Tibial artery (tissue), 4 donors: ENCODE measurements around the gene ABHD16B.

Experiments
- DNase-seq, 2 donors: peaks; one replicate each; pipeline ENCODE4 v3.0.0-alpha.2; 2019
- H3K27ac ChIP-seq, 2 donors: fragments of 200-600 bp; sonication (generic) in 1 of 2; 1 replicate in 1 of 2; 2 replicates in 1 of 2; pipeline ENCODE4 v1.5.1; 2018 to 2019; ENCODE audit warnings: mild to moderate bottlenecking in 1 of 2
- H3K27me3 ChIP-seq, 2 donors: fragments of 200-600 bp; sonication (generic) in 1 of 2; one replicate each; pipeline versions ENCODE4 v1.5.1 to v1.6.0; 2016 to 2019
- H3K36me3 ChIP-seq, 3 donors: fragments of 200-600 bp; sonication (generic) in 2 of 3; one replicate each; pipeline ENCODE4 v1.5.1; 2016 to 2019; ENCODE audit warnings: mild to moderate bottlenecking in 2 of 3
- H3K4me1 ChIP-seq, 4 donors: fragments of 200-600 bp; sonication (generic) in 2 of 4; 1 replicate in 3 of 4; 2 replicates in 1 of 4; pipeline ENCODE4 v1.5.1; 2016 to 2019
- H3K4me3 ChIP-seq, 2 donors: fragments of 200-600 bp; sonication (generic) in 1 of 2; 1 replicate in 1 of 2; 2 replicates in 1 of 2; pipeline ENCODE4 v1.5.1; 2018 to 2019; ENCODE audit warnings: mild to moderate bottlenecking in 2 of 2
- H3K9me3 ChIP-seq, 3 donors: fragments of 200-600 bp; sonication (generic) in 1 of 3; one replicate each; pipeline ENCODE4 v1.5.1; 2016 to 2019
- intact Hi-C: fragments of 100-400 bp; cut with DNase I; formaldehyde crosslinking; loops from one replicate; pipeline ENCODE4 v1.15.0; 2023; ENCODE audit warnings: low total_unique reads
- TF ChIP-seq, protein P1 (sequence below), 2 experiments: fragments of 200-600 bp in 1 of 2; fragments of 450-650 bp in 1 of 2; IDR thresholded peaks; one replicate each; pipeline ENCODE4 v1.5.1; 2017 to 2019; ENCODE audit warnings: antibody characterized with exemption in 2 of 2, mild to moderate bottlenecking in 1 of 2, moderate library complexity in 1 of 2

Gene ABHD16B

DNA sequence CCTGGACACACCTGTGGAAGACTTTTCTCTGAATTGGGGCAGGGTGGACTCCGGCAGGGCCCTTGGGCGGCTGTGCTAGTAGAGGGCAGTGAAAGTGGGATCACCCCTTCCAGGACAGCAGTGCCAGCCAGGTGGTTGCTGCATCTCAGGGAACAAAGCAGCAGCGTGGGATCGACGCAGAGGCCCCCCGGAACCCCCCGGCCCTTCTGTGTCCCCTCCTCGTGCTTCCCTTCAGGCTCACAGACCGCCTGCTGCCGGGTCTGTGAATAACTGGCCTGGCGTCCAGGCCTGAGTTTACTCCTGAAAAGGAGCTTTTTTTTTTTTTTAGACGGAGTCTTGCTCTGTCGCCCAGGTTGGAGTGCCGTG is 24.7 kb downstream of the ABHD16B start:
- H3K36me3 ChIP-seq: peaks cover 29 to 100% (median 77%) of the 10 kb centered on the region in 3 donors
- TF ChIP-seq, protein P1, sequence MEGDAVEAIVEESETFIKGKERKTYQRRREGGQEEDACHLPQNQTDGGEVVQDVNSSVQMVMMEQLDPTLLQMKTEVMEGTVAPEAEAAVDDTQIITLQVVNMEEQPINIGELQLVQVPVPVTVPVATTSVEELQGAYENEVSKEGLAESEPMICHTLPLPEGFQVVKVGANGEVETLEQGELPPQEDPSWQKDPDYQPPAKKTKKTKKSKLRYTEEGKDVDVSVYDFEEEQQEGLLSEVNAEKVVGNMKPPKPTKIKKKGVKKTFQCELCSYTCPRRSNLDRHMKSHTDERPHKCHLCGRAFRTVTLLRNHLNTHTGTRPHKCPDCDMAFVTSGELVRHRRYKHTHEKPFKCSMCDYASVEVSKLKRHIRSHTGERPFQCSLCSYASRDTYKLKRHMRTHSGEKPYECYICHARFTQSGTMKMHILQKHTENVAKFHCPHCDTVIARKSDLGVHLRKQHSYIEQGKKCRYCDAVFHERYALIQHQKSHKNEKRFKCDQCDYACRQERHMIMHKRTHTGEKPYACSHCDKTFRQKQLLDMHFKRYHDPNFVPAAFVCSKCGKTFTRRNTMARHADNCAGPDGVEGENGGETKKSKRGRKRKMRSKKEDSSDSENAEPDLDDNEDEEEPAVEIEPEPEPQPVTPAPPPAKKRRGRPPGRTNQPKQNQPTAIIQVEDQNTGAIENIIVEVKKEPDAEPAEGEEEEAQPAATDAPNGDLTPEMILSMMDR (IDR thresholded peaks at IDR 0.05): no peak
- H3K27me3 ChIP-seq: no peaks in the 10 kb centered on the region
- H3K4me1 ChIP-seq: no peaks in the 10 kb centered on the region
- intact Hi-C loops: no loop called here
- H3K9me3 ChIP-seq: no peaks in the 10 kb centered on the region
- H3K27ac ChIP-seq: no peak overlapping the region
- H3K4me3 ChIP-seq: no peak overlapping the region
- no peak for DNase-seq

DNA sequence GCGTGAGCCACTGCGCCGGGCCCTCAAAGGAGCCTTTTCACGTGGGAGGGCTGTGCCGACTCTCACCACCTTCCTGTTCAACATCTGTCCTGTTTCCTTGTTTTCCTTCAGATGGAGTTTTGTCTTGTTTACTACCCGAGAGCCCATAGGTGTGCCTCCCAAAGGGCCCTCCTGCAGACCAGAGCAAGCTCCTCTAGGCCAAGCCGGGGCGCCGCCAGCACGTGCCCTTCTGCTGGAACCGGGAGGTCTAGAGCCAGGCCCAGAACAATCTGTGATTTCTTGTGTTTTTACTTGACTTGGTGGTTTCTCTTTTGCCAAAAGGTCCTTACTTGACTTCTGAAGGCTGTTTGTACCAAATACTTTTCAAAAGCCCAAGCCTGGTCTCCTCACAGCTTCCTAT is 25.6 kb downstream of the ABHD16B start:
- H3K27ac ChIP-seq: no peak overlapping the region
- no peak for DNase-seq
- no peaks in the 10 kb centered on the region for H3K4me1 ChIP-seq
- no peaks in the 10 kb centered on the region for H3K27me3 ChIP-seq
- H3K4me3 ChIP-seq: no peak overlapping the region
- intact Hi-C loops: no loop called here
- TF ChIP-seq, protein P1 (IDR thresholded peaks at IDR 0.05): no peak
- no peaks in the 10 kb centered on the region for H3K9me3 ChIP-seq
- peaks cover 34 to 100% (median 79%) of the 10 kb centered on the region in 3 donors for H3K36me3 ChIP-seq

DNA sequence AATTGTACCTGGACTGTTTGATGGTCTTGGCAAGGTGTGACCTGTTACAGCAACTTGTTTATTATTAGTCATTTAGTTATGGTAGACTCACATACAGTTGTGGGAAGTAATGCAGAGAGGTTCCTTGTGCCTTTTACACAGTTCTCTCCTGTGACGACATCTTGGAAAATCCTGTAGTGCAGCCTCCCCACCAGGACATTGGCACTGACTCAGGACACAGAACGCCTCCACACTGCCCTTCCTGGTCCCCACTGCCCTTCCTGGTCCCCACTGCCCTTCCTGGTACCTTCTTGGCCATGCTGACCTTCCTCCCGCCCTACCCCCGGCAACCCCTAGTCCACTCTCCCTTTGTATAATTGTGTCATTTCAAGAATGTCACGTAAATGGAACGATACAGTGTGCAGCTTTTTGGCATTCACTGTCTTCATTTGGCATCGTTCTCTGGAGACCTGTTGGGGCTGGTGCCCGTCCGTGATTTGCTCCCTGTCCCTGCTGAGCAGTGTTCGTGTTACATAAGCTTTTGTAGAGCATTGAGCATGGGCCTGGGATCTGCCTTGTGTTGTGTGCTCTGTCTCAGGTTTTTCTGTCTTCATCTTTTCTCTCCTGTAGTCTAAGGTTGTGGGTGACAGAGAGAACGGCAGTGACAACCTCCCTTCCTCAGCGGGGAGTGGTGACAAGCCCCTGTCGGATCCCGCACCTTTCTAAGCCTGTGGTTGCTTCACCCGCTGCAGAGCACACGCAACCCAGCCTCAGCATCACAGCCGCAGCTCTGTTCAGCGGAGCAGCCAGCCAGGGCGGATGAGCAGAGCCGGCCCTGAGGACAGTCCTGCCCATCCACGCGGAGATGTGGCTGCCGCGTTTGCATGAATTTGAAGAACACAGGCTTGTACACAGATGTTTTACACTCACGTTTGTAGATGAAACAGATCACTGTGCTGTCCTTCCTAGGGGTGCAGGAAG is 28.2 kb downstream of the ABHD16B start:
- peaks cover 0 to 10% (median 5%) of the 10 kb centered on the region in 4 donors for H3K4me1 ChIP-seq
- TF ChIP-seq, protein P1 (IDR thresholded peaks at IDR 0.05): no peak
- H3K36me3 ChIP-seq: peaks cover 25 to 76% (median 55%) of the 10 kb centered on the region in 3 donors
- intact Hi-C loops: loop anchor here (5.0 kb wide), 1 partner anchor 88 kb away; the partner anchor contains the start of gene SAMD10
- H3K27ac ChIP-seq: no peak overlapping the region
- no peak overlapping the region for H3K4me3 ChIP-seq
- no peak for DNase-seq
- H3K27me3 ChIP-seq: no peaks in the 10 kb centered on the region
- H3K9me3 ChIP-seq: no peaks in the 10 kb centered on the region

DNA sequence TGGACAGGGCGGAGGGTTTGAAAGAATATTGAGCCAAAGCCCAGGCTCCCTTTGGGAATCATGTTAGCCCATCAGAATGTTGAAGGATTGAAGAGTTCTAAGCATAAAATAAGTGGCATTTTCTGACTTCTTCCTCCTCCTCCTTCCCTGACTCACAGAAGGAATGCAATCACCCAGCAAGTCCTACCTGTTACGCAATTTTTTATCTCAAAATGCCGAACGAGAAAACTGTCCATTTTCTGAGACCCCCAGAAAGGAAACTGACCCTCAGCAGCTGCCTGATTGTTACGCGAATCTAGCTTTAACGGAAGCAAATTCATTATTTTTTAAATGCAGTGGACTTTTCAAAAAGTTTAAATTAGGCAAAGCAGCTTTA is 28.9 kb downstream of the ABHD16B start:
- no peaks in the 10 kb centered on the region for H3K27me3 ChIP-seq
- TF ChIP-seq, protein P1 (IDR thresholded peaks at IDR 0.05): no peak
- peaks cover 25 to 69% (median 48%) of the 10 kb centered on the region in 3 donors for H3K36me3 ChIP-seq
- no peak overlapping the region for H3K27ac ChIP-seq
- no peak for DNase-seq
- H3K9me3 ChIP-seq: no peaks in the 10 kb centered on the region
- H3K4me1 ChIP-seq: peaks cover 0 to 11% (median 5%) of the 10 kb centered on the region in 4 donors
- H3K4me3 ChIP-seq: no peak overlapping the region
- intact Hi-C loops: loop anchor here (5.0 kb wide), 1 partner anchor 87 kb away; the partner anchor contains the start of gene SAMD10

DNA sequence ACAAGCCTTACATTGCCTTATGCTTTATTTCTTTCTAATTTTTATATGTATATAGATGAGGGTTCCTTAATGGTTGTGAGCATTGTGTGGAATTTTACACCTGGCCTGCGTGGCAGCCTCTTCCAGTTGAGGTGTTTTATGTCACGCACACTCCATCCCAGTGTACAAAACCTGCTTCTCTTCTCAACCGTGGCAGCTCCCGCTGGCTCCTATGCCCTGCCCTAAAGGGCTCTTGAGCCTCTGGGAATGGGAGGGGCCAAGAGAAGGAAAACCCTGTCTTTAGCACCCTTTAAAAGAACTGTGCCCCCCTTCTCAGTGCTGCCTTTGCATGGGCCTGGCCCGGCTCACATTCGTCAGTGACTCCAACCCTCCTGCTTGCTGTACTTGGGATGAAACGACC is 29.3 kb downstream of the ABHD16B start:
- intact Hi-C loops: loop anchor here (5.0 kb wide), 1 partner anchor 87 kb away; the partner anchor contains the start of gene SAMD10
- Histone ChIP-seq H3K36me3 (peaks cover 25 to 65% (median 44%) of the 10 kb centered on the region in 3 donors), H3K4me1 (peaks cover 0 to 11% (median 6%) of the 10 kb centered on the region in 4 donors), H3K4me3 (no peak overlapping the region), H3K27me3 (no peaks in the 10 kb centered on the region), H3K27ac (no peak overlapping the region), H3K9me3 (no peaks in the 10 kb centered on the region)
- no peak for DNase-seq
- TF ChIP-seq, protein P1 (IDR thresholded peaks at IDR 0.05): no peak
